22Rv1 (cell line): ENCODE measurements around the gene CNN3.

ENCODE experiments used
- CTCF ChIP-seq: fragments of 450-650 bp; IDR thresholded peaks from 2 replicates; pipeline ENCODE4 v1.5.1; 2017; ENCODE audit warnings: mild to moderate bottlenecking
- ZFX ChIP-seq: fragments of 450-650 bp; IDR thresholded peaks from 2 replicates; pipeline ENCODE4 v1.6.1; 2017; ENCODE audit warnings: antibody characterized with exemption, borderline replicate concordance

GRCh38 chr1:94927405-94928175 is 680 bp upstream of the CNN3 start:
- TF ChIP-seq CTCF (no peak), ZFX (no peak)
